ENCODE results near the gene LBP. TPM values are rescaled to one million over a fixed set of nuclear protein-coding genes. Genes with fewer than 3 reads are reported as not detected.

LBP gene, protein sequence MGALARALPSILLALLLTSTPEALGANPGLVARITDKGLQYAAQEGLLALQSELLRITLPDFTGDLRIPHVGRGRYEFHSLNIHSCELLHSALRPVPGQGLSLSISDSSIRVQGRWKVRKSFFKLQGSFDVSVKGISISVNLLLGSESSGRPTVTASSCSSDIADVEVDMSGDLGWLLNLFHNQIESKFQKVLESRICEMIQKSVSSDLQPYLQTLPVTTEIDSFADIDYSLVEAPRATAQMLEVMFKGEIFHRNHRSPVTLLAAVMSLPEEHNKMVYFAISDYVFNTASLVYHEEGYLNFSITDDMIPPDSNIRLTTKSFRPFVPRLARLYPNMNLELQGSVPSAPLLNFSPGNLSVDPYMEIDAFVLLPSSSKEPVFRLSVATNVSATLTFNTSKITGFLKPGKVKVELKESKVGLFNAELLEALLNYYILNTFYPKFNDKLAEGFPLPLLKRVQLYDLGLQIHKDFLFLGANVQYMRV
- total RNA-seq (1 to 10 TPM in 3 of 4 donors, under 1 TPM in 1; 0.42 to 6.3 (median 2.1) TPM), polyA plus RNA-seq (0.84 TPM)
- long read RNA-seq, donor 1, transcript LBP-201 (15 exons, 1,961 nt): major isoform, 9 of 9 reads
- long read RNA-seq, donor 1, partial matches to known transcripts: 0 of 9 reads
- long read RNA-seq, donor 1, other reads (novel, unspliced or antisense): 0 of 9 reads
- long read RNA-seq, donor 2, partial matches to known transcripts: 0 of 4 reads
- long read RNA-seq, donor 2, other reads (novel, unspliced or antisense): 1 of 4 reads
- long read RNA-seq, donor 3, transcript LBP-201 (15 exons, 1,961 nt): major isoform, 43 of 51 reads
- long read RNA-seq, donor 3, partial matches to known transcripts: 2 of 51 reads
- long read RNA-seq, donor 3, other reads (novel, unspliced or antisense): 6 of 51 reads
- long read RNA-seq, donor 4: 0 reads

DNA sequence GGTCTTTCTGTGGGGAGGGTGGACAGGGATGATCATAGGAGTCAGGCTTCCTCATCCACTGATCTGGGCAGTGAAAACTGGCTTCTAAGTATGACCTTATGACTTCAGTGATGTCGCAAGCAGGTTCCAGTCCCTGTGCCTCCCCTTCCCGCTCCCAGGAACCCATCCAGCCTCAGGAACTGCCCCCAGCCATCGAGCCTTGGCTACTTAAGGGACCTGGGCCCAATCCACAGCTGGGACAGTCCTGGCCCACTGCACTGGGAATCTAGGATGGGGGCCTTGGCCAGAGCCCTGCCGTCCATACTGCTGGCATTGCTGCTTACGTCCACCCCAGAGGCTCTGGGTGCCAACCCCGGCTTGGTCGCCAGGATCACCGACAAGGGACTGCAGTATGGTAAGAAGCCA, at the start of gene LBP:
Gene LBP (plus strand): TSS at position 236 of the 405 bp plus-strand sequence. CDS start 35 bp downstream, at position 271.
- intact Hi-C loops (cut with DNase I): loop anchor here in 1 of 4 donors (10.0 kb wide), 1 partner anchor 59 kb away; no protein-coding TSS in a partner anchor
- 76% methylated on average over 8 of the region's 8 CpGs for WGBS
- DNase-seq: peak; percentile 49 to 71 (median 67)
- no peak within 1 kb of the TSS for H3K4me3 ChIP-seq (ENCODE audit: low read length)
- H3K27ac ChIP-seq (ENCODE audit: low read length): no peak within 1 kb of the TSS
- peak; percentile 37 to 66 for ATAC-seq
- no peaks in the 10 kb centered on the region for H3K27me3 ChIP-seq (ENCODE audit: control insufficient read depth, insufficient read depth)
- peaks cover 2% of the 10 kb centered on the region for H3K4me1 ChIP-seq (ENCODE audit: control insufficient read depth, insufficient read depth, low read length)
- H3K9me3 ChIP-seq (ENCODE audit: control insufficient read depth, low read length): no peaks in the 10 kb centered on the region

DNA sequence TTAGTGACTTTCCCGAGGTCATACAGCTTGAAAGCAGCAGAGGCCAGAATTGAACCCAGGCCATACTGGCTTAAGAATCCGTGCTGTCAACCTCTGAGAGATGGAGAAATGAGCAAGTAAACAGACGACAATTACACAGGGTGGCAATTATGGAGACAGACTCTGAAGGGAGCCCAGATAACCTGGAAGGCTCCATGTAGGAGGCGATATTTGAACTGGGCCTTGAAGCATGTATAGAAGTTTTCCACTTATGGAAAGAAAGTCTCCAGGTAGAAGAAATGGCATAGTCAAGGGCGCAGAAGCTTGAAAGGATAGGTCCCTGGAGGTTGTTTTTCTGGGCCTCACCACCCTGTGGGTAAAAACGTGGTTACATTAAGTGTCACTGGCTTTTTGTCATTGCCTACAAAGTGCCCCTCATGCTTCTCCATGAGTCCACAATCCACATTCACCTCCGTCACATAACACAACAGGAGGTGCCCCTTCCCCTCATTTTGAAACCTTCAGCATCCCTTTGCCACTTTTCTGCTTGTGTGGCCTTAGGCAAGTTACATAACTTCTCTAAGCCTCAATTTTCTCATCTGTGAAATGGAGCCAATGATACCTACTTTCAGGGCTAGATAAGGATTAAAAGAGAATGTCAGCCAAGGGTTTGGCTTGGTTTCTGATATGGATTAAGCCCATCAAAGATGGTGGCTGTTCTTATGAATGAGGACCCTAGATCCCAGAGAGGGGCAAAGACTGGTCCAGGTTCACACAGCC, 48.2 kb upstream of the LBP start:
- Histone ChIP-seq H3K27ac (ENCODE audit: low read length) (peak overlapping the region; percentile 63), H3K9me3 (ENCODE audit: control insufficient read depth, low read length) (no peaks in the 10 kb centered on the region), H3K4me1 (ENCODE audit: control insufficient read depth, insufficient read depth, low read length) (no peaks in the 10 kb centered on the region), H3K4me3 (ENCODE audit: low read length) (no peak overlapping the region), H3K27me3 (ENCODE audit: control insufficient read depth, insufficient read depth) (no peaks in the 10 kb centered on the region)
- intact Hi-C loops (cut with DNase I): loop anchor here in 1 of 4 donors (10.0 kb wide), 1 partner anchor 63 kb away; no protein-coding TSS in a partner anchor
- WGBS: 95% methylated on average over 7 of the region's 7 CpGs
- ATAC-seq (no peak), DNase-seq (no peak)

DNA sequence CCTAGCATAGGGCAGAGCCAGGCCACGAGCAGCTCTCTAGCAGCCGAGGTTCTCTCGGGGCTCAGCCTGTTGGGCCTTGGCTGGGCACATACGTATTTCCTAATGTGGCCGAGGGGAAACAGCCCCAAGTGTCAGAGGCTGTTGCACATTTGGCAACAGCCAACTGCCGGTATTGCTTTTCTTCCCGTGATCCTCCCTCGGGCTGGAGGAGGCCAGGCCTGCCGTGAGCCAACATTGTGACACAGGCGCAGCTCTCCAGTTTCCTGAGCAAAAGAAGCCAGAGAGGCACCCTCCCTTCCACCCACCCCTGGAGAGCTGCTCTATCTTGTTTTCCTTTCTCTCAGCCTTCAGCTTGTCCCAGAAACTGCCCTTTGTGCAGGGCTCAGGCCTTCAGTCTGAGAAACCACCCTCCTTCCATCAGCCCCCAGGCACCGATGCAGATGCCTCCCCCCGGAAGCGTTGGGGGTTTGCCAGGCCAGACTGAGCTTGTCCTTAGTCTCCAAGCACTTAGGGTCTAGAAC, 47.5 kb upstream of the LBP start:
- H3K9me3 ChIP-seq (ENCODE audit: control insufficient read depth, low read length): no peaks in the 10 kb centered on the region
- peak; percentile 96 to 98 for ATAC-seq
- intact Hi-C loops (cut with DNase I): loop anchor here in 1 of 4 donors (10.0 kb wide), 1 partner anchor 64 kb away; no protein-coding TSS in a partner anchor

GRCh38 chr20:38299963-38300362, 46.3 kb upstream of the LBP start:
- ATAC-seq (no peak), DNase-seq (peak in 1 of 3 donors; percentile 47)
- WGBS: 76% methylated on average over 6 of the region's 6 CpGs
- H3K9me3 ChIP-seq (ENCODE audit: control insufficient read depth, low read length): no peaks in the 10 kb centered on the region
- no peaks in the 10 kb centered on the region for H3K27me3 ChIP-seq (ENCODE audit: control insufficient read depth, insufficient read depth)
- intact Hi-C loops (cut with DNase I): loop anchor here in 2 of 4 donors (5.0 to 10.0 kb wide), 2 partner anchors 65 to 73 kb away; no protein-coding TSS in a partner anchor
- H3K27ac ChIP-seq (ENCODE audit: low read length): peak overlapping the region; percentile 18
- H3K4me1 ChIP-seq (ENCODE audit: control insufficient read depth, insufficient read depth, low read length): no peaks in the 10 kb centered on the region
- no peak overlapping the region for H3K4me3 ChIP-seq (ENCODE audit: low read length)

More for the DNA sequence above, 47.5 kb upstream of the LBP start:
- H3K27ac ChIP-seq (ENCODE audit: low read length): peak overlapping the region; percentile 63
- 23% methylated on average over 13 of the region's 13 CpGs for whole genome bisulfite sequencing
- DNase-seq: peak; percentile 91 to 95 (median 93)
- H3K4me1 ChIP-seq (ENCODE audit: control insufficient read depth, insufficient read depth, low read length): no peaks in the 10 kb centered on the region
- no peak overlapping the region for H3K4me3 ChIP-seq (ENCODE audit: low read length)
- no peaks in the 10 kb centered on the region for H3K27me3 ChIP-seq (ENCODE audit: control insufficient read depth, insufficient read depth)

DNA sequence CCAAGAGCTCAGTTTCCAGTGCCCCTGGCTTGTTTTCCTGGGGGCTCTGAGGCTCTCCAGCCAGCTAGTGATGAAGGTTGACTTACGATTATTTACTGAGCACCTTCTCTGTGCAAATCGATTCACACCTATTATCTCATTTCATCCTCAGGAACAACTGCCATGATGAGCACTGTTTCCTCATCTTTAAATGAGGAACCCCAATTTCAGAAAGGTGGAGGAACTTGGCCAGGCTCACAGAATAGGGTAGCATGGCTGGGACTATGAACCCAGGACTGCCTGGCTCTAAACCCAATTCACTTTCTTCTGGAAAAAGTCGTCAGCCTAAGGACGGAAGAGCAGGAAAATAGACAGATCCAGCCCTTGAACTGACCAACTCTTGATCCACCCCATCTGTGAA, 45.8 kb upstream of the LBP start:
- intact Hi-C loops (cut with DNase I): loop anchor here in 1 of 4 donors (5.0 kb wide), 1 partner anchor 73 kb away; no protein-coding TSS in a partner anchor
- Histone ChIP-seq H3K27ac (ENCODE audit: low read length) (no peak overlapping the region), H3K4me3 (ENCODE audit: low read length) (no peak overlapping the region), H3K4me1 (ENCODE audit: control insufficient read depth, insufficient read depth, low read length) (no peaks in the 10 kb centered on the region), H3K27me3 (ENCODE audit: control insufficient read depth, insufficient read depth) (no peaks in the 10 kb centered on the region), H3K9me3 (ENCODE audit: control insufficient read depth, low read length) (no peaks in the 10 kb centered on the region)
- no peak for ATAC-seq
- no peak for DNase-seq
- WGBS: 82% methylated on average over 4 of the region's 4 CpGs

DNA sequence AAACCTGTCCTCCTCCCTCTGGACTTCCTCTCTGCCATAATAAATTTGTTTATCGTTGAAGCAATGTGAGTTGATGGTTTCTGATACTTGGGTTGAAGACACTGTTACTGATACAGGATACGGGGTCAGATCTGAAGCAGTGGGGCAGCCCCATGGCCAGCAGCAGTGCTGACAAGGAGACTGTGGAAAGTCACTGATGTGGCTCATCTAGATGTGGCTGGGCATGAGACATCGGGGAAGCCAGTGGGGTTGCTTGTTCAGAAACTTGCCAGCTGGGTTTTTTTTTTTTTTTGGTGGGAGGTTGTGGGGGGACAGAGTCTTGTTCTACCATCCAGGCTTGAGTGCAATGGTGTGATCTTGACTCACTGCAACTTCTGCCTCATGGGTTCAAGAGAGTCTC, 45.0 kb upstream of the LBP start:
- 94% methylated on average over 3 of the region's 3 CpGs for WGBS
- Histone ChIP-seq H3K27me3 (ENCODE audit: control insufficient read depth, insufficient read depth) (no peaks in the 10 kb centered on the region), H3K4me1 (ENCODE audit: control insufficient read depth, insufficient read depth, low read length) (no peaks in the 10 kb centered on the region), H3K9me3 (ENCODE audit: control insufficient read depth, low read length) (no peaks in the 10 kb centered on the region), H3K4me3 (ENCODE audit: low read length) (no peak overlapping the region), H3K27ac (ENCODE audit: low read length) (no peak overlapping the region)
- no peak for DNase-seq
- intact Hi-C loops (cut with DNase I): loop anchor here in 1 of 4 donors (5.0 kb wide), 1 partner anchor 74 kb away; no protein-coding TSS in a partner anchor
- ATAC-seq: no peak

DNA sequence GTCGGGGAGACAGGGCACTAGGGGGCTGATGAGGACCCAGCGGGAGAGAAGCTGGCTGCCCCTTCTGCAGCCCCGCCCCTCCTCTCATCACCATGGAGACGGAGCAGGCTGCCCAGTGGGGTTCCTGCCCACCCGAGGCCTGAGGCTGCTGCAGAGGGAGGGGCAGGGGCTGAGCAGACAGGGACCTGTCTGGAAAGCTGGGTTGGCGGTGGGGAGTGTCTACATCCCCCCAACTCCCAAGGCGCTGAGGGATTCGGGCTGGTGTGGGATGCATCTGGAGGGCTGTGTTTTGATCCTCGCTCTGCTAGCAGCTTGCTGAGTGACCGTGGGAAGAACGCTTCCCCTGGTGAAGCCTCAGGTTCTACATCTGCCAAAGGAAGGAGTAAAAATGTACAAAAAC, 43.5 kb upstream of the LBP start:
- H3K4me1 ChIP-seq (ENCODE audit: control insufficient read depth, insufficient read depth, low read length): no peaks in the 10 kb centered on the region
- ATAC-seq: no peak
- peak in 1 of 3 donors; percentile 61 for DNase-seq
- WGBS: 23% methylated on average over 11 of the region's 11 CpGs
- H3K27ac ChIP-seq (ENCODE audit: low read length): no peak overlapping the region
- intact Hi-C loops (cut with DNase I): loop anchor here in 1 of 4 donors (5.0 kb wide), 1 partner anchor 75 kb away; no protein-coding TSS in a partner anchor
- no peaks in the 10 kb centered on the region for H3K27me3 ChIP-seq (ENCODE audit: control insufficient read depth, insufficient read depth)
- no peak overlapping the region for H3K4me3 ChIP-seq (ENCODE audit: low read length)
- no peaks in the 10 kb centered on the region for H3K9me3 ChIP-seq (ENCODE audit: control insufficient read depth, low read length)

GRCh38 chr20:38303908-38304379, 42.3 kb upstream of the LBP start, which contains the start of gene BPI:
Gene BPI, plus strand, starts transcription at chr20:38304156. Its CDS starts 68 bp downstream, at chr20:38304224.
- intact Hi-C loops (cut with DNase I): loop anchor here in 1 of 4 donors (5.0 kb wide), 1 partner anchor 77 kb away; no protein-coding TSS in a partner anchor
- no peak within 1 kb of the TSS for H3K27ac ChIP-seq (ENCODE audit: low read length)
- no peak within 1 kb of the TSS for H3K4me3 ChIP-seq (ENCODE audit: low read length)
- H3K4me1 ChIP-seq (ENCODE audit: control insufficient read depth, insufficient read depth, low read length): no peaks in the 10 kb centered on the region
- 80% methylated on average over 21 of the region's 21 CpGs for WGBS
- DNase-seq (peak; percentile 47 to 72 (median 68)), ATAC-seq (peak in 1 of 2 donors; percentile 4)
- H3K27me3 ChIP-seq (ENCODE audit: control insufficient read depth, insufficient read depth): no peaks in the 10 kb centered on the region
- H3K9me3 ChIP-seq (ENCODE audit: control insufficient read depth, low read length): no peaks in the 10 kb centered on the region

DNA sequence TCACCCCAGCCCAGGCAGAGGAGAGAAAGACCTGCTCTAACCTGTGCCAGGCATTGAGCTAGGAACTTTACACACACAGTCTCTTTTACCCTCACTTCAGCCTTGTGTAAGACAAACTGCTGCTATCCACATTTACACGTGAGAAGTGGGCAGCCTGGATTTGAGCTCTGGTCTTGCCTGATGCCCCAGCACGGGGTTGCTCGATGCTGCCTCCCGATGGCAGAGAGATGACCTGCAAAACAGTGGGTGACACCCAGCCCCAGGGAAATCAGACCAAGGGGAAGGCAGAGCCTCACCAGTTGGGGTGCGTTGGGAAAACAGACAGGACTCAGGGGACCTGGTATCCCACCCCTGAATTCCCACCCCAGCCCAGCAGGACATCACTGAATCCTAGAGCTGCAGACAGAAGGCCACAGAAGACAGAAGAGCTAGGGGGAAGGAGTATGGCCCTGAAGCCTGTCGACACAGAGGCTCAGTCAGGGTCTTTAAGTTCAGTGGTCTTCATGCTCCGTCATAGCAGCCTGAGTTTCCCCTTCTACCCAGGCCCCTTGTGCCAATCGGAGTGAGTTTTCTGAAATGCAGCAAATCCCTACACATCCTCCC, 41.3 kb upstream of the LBP start:
- no peak overlapping the region for H3K4me3 ChIP-seq (ENCODE audit: low read length)
- no peaks in the 10 kb centered on the region for H3K27me3 ChIP-seq (ENCODE audit: control insufficient read depth, insufficient read depth)
- no peaks in the 10 kb centered on the region for H3K4me1 ChIP-seq (ENCODE audit: control insufficient read depth, insufficient read depth, low read length)
- no peaks in the 10 kb centered on the region for H3K9me3 ChIP-seq (ENCODE audit: control insufficient read depth, low read length)
- intact Hi-C loops (cut with DNase I): loop anchor here in 1 of 4 donors (5.0 kb wide), 1 partner anchor 78 kb away; no protein-coding TSS in a partner anchor
- WGBS: 59% methylated on average over 8 of the region's 8 CpGs
- ATAC-seq (peak in 1 of 2 donors; percentile 24), DNase-seq (peak in 1 of 3 donors; percentile 61)
- no peak overlapping the region for H3K27ac ChIP-seq (ENCODE audit: low read length)

Data from right cardiac atrium (tissue), 5 donors.